Osteoblast (primary cell): ENCODE data around the gene AKAP7. TPM values are rescaled to one million over a fixed set of nuclear protein-coding genes. Genes with fewer than 3 reads are reported as not detected.

Experiments used
- DNase-seq: peaks from one replicate; pipeline ENCODE4 v3.0.0; 2011; ENCODE audit warnings: low spot score, mixed read lengths; ENCODE audit not compliant: insufficient read length; ENCODE audit errors: missing footprints
- H2AFZ ChIP-seq: 2 replicates; pipeline ENCODE4 v1.6.0; 2011; ENCODE audit warnings: mild to moderate bottlenecking, low read length
- H3K27ac ChIP-seq: 2 replicates; pipeline ENCODE4 v1.5.1; 2011; ENCODE audit warnings: mild to moderate bottlenecking, low read depth, low read length, moderate library complexity
- H3K27me3 ChIP-seq: 2 replicates; pipeline ENCODE4 v1.6.0; 2012; ENCODE audit warnings: mild to moderate bottlenecking, control low read depth, inconsistent platforms, low read length, moderate library complexity; ENCODE audit not compliant: insufficient read depth
- H3K36me3 ChIP-seq: 2 replicates; pipeline ENCODE4 v1.5.1; 2011; ENCODE audit warnings: mild to moderate bottlenecking, low read length, control low read depth, moderate library complexity; ENCODE audit not compliant: insufficient read depth
- H3K4me1 ChIP-seq: 2 replicates; pipeline ENCODE4 v1.5.1; 2011; ENCODE audit warnings: mild to moderate bottlenecking, low read length, control low read depth, moderate library complexity; ENCODE audit not compliant: insufficient read depth
- H3K4me2 ChIP-seq: 2 replicates; pipeline ENCODE4 v1.6.0; 2011; ENCODE audit warnings: mild to moderate bottlenecking, low read length; ENCODE audit not compliant: insufficient read depth
- H3K4me3 ChIP-seq: fragments of 200-600 bp; sonication (generic); 3 replicates; pipeline ENCODE4 v1.5.1; 2012; ENCODE audit warnings: mild to moderate bottlenecking, low read length, inconsistent platforms; ENCODE audit not compliant: insufficient read depth
- H3K79me2 ChIP-seq: 2 replicates; pipeline ENCODE4 v1.6.0; 2012; ENCODE audit warnings: mild to moderate bottlenecking, low read length, control low read depth, inconsistent platforms; ENCODE audit not compliant: insufficient read depth
- H3K9me3 ChIP-seq: 2 replicates; pipeline ENCODE4 v1.5.1; 2011; ENCODE audit warnings: low read depth, low read length, control low read depth
- H4K20me1 ChIP-seq: 2 replicates; pipeline ENCODE4 v1.6.0; 2012; ENCODE audit warnings: mild to moderate bottlenecking, low read length, control low read depth; ENCODE audit not compliant: insufficient read depth
- total RNA-seq: library from RNA; depleted of rRNA; stranded (reverse); fragments of >200 nt; gene quantifications from 2 replicates; pipeline ENCODE4 v1.2.3, GENCODE V29; 2012
- TF ChIP-seq, protein P1 (sequence below): IDR thresholded peaks from 2 replicates; pipeline ENCODE4 v1.5.1; 2011; ENCODE audit warnings: mild to moderate bottlenecking, low read depth, low read length, moderate library complexity; ENCODE audit errors: extremely low read depth

Gene AKAP7
- total RNA-seq, 1 donor: 4.0 TPM

DNA sequence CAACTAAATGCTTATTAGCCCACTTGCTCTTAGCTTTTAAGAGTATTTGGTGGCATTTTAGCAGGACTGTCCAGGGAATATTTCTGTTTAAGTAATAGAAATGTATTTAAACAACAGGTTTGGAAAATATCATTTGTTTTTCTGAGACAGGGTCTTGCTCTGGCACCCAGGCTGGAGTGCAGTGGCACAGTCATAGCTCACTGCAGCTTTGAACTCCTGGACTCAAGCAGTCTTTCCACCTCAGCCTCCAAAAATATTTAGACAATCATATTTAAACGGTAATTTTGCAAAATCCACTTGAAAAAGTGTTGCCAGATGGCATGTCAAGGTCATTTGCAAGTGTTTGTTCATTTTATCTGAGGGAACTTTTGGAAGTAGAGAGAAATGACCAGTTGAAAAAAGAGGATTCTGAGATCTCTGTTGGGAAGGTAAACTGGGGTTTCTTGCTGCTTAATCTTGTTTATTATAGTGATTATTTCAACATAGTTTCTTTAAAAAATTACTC, 25.0 kb downstream of the AKAP7 start:
- peaks cover 16% of the 10 kb centered on the region for H3K4me1 ChIP-seq
- H3K4me3 ChIP-seq: no peak overlapping the region
- H3K27me3 ChIP-seq: no peaks in the 10 kb centered on the region
- H4K20me1 ChIP-seq: no peaks in the 10 kb centered on the region
- no peak overlapping the region for H3K27ac ChIP-seq
- H3K4me2 ChIP-seq: no peak overlapping the region
- TF ChIP-seq, protein P1, sequence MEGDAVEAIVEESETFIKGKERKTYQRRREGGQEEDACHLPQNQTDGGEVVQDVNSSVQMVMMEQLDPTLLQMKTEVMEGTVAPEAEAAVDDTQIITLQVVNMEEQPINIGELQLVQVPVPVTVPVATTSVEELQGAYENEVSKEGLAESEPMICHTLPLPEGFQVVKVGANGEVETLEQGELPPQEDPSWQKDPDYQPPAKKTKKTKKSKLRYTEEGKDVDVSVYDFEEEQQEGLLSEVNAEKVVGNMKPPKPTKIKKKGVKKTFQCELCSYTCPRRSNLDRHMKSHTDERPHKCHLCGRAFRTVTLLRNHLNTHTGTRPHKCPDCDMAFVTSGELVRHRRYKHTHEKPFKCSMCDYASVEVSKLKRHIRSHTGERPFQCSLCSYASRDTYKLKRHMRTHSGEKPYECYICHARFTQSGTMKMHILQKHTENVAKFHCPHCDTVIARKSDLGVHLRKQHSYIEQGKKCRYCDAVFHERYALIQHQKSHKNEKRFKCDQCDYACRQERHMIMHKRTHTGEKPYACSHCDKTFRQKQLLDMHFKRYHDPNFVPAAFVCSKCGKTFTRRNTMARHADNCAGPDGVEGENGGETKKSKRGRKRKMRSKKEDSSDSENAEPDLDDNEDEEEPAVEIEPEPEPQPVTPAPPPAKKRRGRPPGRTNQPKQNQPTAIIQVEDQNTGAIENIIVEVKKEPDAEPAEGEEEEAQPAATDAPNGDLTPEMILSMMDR: no peak
- DNase-seq: no peak
- H3K9me3 ChIP-seq: no peaks in the 10 kb centered on the region
- H3K36me3 ChIP-seq: no peaks in the 10 kb centered on the region
- no peak overlapping the region for H2AFZ ChIP-seq
- H3K79me2 ChIP-seq: no peaks in the 10 kb centered on the region

DNA sequence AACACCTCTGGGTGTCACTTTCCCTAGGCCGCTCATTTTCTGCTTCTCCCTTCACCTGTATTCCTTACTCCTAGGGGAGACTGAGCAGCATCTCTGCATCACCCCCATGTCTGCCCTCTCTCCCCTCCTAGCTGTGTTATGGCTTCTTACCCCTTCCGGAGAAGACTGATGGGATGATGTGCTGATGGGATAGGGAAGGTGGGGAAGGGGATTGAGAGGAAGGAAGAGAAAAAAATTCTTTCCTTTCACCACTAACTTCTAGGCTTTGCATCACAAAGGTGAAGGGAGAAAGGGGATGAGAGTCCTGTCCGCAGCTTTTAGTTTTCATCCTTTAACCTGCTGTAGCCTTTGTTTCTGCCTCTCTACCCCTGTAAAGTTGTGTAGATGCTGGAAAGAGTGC, 26.7 kb downstream of the AKAP7 start:
- no peaks in the 10 kb centered on the region for H3K36me3 ChIP-seq
- no peak overlapping the region for H2AFZ ChIP-seq
- no peak overlapping the region for H3K4me3 ChIP-seq
- H3K27ac ChIP-seq: no peak overlapping the region
- DNase-seq: no peak
- no peak overlapping the region for H3K4me2 ChIP-seq
- no peaks in the 10 kb centered on the region for H3K9me3 ChIP-seq
- peaks cover 16% of the 10 kb centered on the region for H3K4me1 ChIP-seq
- H3K79me2 ChIP-seq: no peaks in the 10 kb centered on the region
- no peaks in the 10 kb centered on the region for H4K20me1 ChIP-seq
- H3K27me3 ChIP-seq: no peaks in the 10 kb centered on the region
- TF ChIP-seq, protein P1: no peak

DNA sequence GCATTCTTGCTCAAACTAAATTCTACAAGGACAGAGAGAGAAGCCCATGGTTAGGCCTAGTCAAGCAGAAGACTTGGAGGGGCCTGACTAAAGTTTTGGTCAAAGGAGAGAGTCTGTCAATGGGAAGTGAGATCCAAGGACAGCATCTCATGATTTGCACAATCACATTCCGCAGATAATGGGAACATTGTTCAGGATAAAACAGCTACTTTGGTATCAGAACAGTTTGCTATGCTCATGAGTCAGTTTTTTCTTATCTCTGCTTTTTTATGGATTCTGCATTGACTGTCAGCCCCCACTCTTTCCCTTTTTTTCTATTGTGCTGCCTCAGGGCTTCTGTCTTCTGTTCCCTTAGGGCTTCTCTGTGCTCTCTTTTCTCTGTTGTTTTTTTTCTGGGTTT, 28.6 kb downstream of the AKAP7 start:
- no peak overlapping the region for H2AFZ ChIP-seq
- no peaks in the 10 kb centered on the region for H3K27me3 ChIP-seq
- no peaks in the 10 kb centered on the region for H4K20me1 ChIP-seq
- no peak for DNase-seq
- TF ChIP-seq, protein P1: no peak
- H3K9me3 ChIP-seq: no peaks in the 10 kb centered on the region
- H3K27ac ChIP-seq: no peak overlapping the region
- no peak overlapping the region for H3K4me2 ChIP-seq
- no peaks in the 10 kb centered on the region for H3K79me2 ChIP-seq
- H3K36me3 ChIP-seq: no peaks in the 10 kb centered on the region
- peaks cover 16% of the 10 kb centered on the region for H3K4me1 ChIP-seq
- H3K4me3 ChIP-seq: no peak overlapping the region

DNA sequence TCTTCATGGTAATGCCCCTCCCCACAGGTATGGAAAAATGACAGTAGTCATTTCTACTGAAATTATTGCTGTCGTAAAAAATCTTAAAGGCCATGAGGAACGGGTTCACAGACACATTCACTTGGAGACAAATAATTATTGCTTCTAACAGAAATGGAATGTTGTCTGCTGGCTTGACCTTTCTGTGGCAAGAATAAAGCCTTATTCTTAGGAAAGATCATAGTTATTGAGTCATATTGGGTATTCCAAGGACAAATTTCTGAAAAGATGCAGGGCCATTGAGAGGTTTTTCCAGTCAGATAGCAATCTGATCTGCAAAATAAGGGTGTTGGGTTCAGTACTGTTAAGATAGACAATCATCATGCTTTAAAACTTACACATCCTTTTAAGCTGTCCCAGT, 29.2 kb downstream of the AKAP7 start:
- H3K4me1 ChIP-seq: peaks cover 16% of the 10 kb centered on the region
- DNase-seq: no peak
- H3K27me3 ChIP-seq: no peaks in the 10 kb centered on the region
- TF ChIP-seq, protein P1: no peak
- no peaks in the 10 kb centered on the region for H3K79me2 ChIP-seq
- no peaks in the 10 kb centered on the region for H4K20me1 ChIP-seq
- H3K27ac ChIP-seq: no peak overlapping the region
- no peaks in the 10 kb centered on the region for H3K36me3 ChIP-seq
- H3K4me2 ChIP-seq: no peak overlapping the region
- H3K9me3 ChIP-seq: no peaks in the 10 kb centered on the region
- H3K4me3 ChIP-seq: no peak overlapping the region
- H2AFZ ChIP-seq: no peak overlapping the region
